ENCODE measurements around the gene LITAF. TPM values are rescaled to one million over a fixed set of nuclear protein-coding genes. Genes with fewer than 3 reads are reported as not detected.

LITAF gene
- total and polyA plus RNA-seq, 7 donors, result 5.0 to 60.2 (median 20.7) TPM

- H3K4me1 ChIP-seq, result peaks cover 1% of the 10 kb centered on the region
- no peak for TF ChIP-seq CTCF (IDR thresholded peaks at IDR 0.05)
Measured at GRCh38 chr16:11572301-11572995, 14.3 kb downstream of the LITAF start.

GRCh38 chr16:11571549-11571948 is 15.2 kb downstream of the LITAF start:
- H3K4me1 ChIP-seq, result no peaks in the 10 kb centered on the region

More at GRCh38 chr16:11572301-11572995, 14.3 kb downstream of the LITAF start:
- no peak for ATAC-seq
- Histone ChIP-seq H3K27ac (no peak overlapping the region), H3K9me3 (no peaks in the 10 kb centered on the region), H3K27me3 (ENCODE audit: insufficient read depth in 3 of 3, low read length in 2 of 3) (no peaks in the 10 kb centered on the region), H3K4me3 (no peak overlapping the region), H3K36me3 (ENCODE audit: insufficient read depth in 1 of 2, low read depth in 1 of 2) (no peaks in the 10 kb centered on the region)
- 72 to 76% (median 75%) methylated on average over 17 of the region's 17 CpGs for WGBS, 3 donors
- DNase-seq, result peak in 1 of 2 donors; percentile 36
- intact Hi-C loops (cut with DNase I), result no loop called here

GRCh38 chr16:11570806-11571205 is 15.9 kb downstream of the LITAF start:
- no peak overlapping the region for H3K4me3 ChIP-seq
- WGBS, 3 donors, result 76 to 81% (median 77%) methylated on average over 5 of the region's 5 CpGs
- DNase-seq (peak in 1 of 2 donors; percentile 7), ATAC-seq (no peak)
- H3K27me3 ChIP-seq (ENCODE audit: insufficient read depth in 3 of 3, low read length in 2 of 3), result no peaks in the 10 kb centered on the region
- TF ChIP-seq CTCF (IDR thresholded peaks at IDR 0.05), result no peak
- H3K27ac ChIP-seq, result no peak overlapping the region
- intact Hi-C loops (cut with DNase I), result no loop called here
- no peaks in the 10 kb centered on the region for H3K4me1 ChIP-seq
- H3K9me3 ChIP-seq, result no peaks in the 10 kb centered on the region
- H3K36me3 ChIP-seq (ENCODE audit: insufficient read depth in 1 of 2, low read depth in 1 of 2), result no peaks in the 10 kb centered on the region

More at GRCh38 chr16:11571549-11571948, 15.2 kb downstream of the LITAF start:
- WGBS, 3 donors, result 82 to 84% (median 83%) methylated on average over 4 of the region's 4 CpGs
- Histone ChIP-seq H3K27ac (no peak overlapping the region), H3K4me3 (no peak overlapping the region), H3K27me3 (ENCODE audit: insufficient read depth in 3 of 3, low read length in 2 of 3) (no peaks in the 10 kb centered on the region), H3K9me3 (no peaks in the 10 kb centered on the region), H3K36me3 (ENCODE audit: insufficient read depth in 1 of 2, low read depth in 1 of 2) (no peaks in the 10 kb centered on the region)
- TF ChIP-seq CTCF (IDR thresholded peaks at IDR 0.05), result no peak
- ATAC-seq (no peak), DNase-seq (peak in 1 of 2 donors; percentile 7)
- intact Hi-C loops (cut with DNase I), result no loop called here

GRCh38 chr16:11570258-11570657 is 16.5 kb downstream of the LITAF start:
- 94 to 97% (median 94%) methylated on average over 6 of the region's 6 CpGs for WGBS, 3 donors
- no peak for TF ChIP-seq CTCF (IDR thresholded peaks at IDR 0.05)
- no peak overlapping the region for H3K27ac ChIP-seq
- H3K9me3 ChIP-seq, result no peaks in the 10 kb centered on the region
- intact Hi-C loops (cut with DNase I), result no loop called here
- DNase-seq (peak in 1 of 2 donors; percentile 16), ATAC-seq (no peak)
- no peak overlapping the region for H3K4me3 ChIP-seq
- no peaks in the 10 kb centered on the region for H3K4me1 ChIP-seq
- H3K27me3 ChIP-seq (ENCODE audit: insufficient read depth in 3 of 3, low read length in 2 of 3), result no peaks in the 10 kb centered on the region
- H3K36me3 ChIP-seq (ENCODE audit: insufficient read depth in 1 of 2, low read depth in 1 of 2), result no peaks in the 10 kb centered on the region

- TF ChIP-seq CTCF (IDR thresholded peaks at IDR 0.05), result no peak
- H3K27me3 ChIP-seq (ENCODE audit: insufficient read depth in 3 of 3, low read length in 2 of 3), result no peaks in the 10 kb centered on the region
- DNase-seq (peak in 1 of 2 donors; percentile 4), ATAC-seq (no peak)
- no peak overlapping the region for H3K27ac ChIP-seq
- no peaks in the 10 kb centered on the region for H3K9me3 ChIP-seq
- peaks cover 7% of the 10 kb centered on the region for H3K4me1 ChIP-seq
- no peak overlapping the region for H3K4me3 ChIP-seq
- WGBS, 3 donors, result 94 to 96% (median 95%) methylated on average over 9 of the region's 9 CpGs
- intact Hi-C loops (cut with DNase I), result no loop called here
- H3K36me3 ChIP-seq (ENCODE audit: insufficient read depth in 1 of 2, low read depth in 1 of 2), result no peaks in the 10 kb centered on the region
Measured at GRCh38 chr16:11566398-11566797, 20.3 kb downstream of the LITAF start.

Measured in psoas muscle (tissue), 8 donors.